Neural cell (in vitro differentiated cells): ENCODE results near the gene WRAP53.

Source experiments
- CTCF ChIP-seq: fragments of 450-650 bp; IDR thresholded peaks from 2 replicates; pipeline ENCODE4 v1.5.1; 2014; ENCODE audit warnings: antibody characterized with exemption, mild to moderate bottlenecking, moderate library complexity; ENCODE audit not compliant: poor library complexity, severe bottlenecking
- TAF1 ChIP-seq: IDR thresholded peaks from 2 replicates; pipeline ENCODE4 v1.6.1; 2012; ENCODE audit warnings: low read depth

GRCh38 chr17:7688808-7689316 is 585 bp downstream of the WRAP53 start:
- TF ChIP-seq CTCF, result no peak
- no peak for TF ChIP-seq TAF1
